Vagina (tissue), 2 donors: ENCODE measurements around the gene TF.

Experiments used
- CTCF ChIP-seq, 3 experiments: fragments of 450-650 bp in 2 of 3; fragments of 200-600 bp in 1 of 3; sonication (generic) in 1 of 3; IDR thresholded peaks; one replicate each; pipeline ENCODE4 v1.5.1; 2017 to 2019; ENCODE audit warnings: antibody characterized with exemption in 3 of 3, mild to moderate bottlenecking in 2 of 3, moderate library complexity in 2 of 3
- POLR2A ChIP-seq, 2 donors: fragments of 450-650 bp; IDR thresholded peaks; one replicate each; pipeline ENCODE4 v1.6.1; 2017; ENCODE audit warnings: antibody characterized with exemption in 2 of 2, mild to moderate bottlenecking in 2 of 2, moderate library complexity in 2 of 2
- POLR2AphosphoS5 ChIP-seq, 2 donors: sonication (generic); formaldehyde crosslinking; IDR thresholded peaks; one replicate each; pipeline ENCODE4 v1.9.0; 2017; ENCODE audit warnings: antibody characterized with exemption in 2 of 2, mild to moderate bottlenecking in 2 of 2, low read depth in 1 of 2; ENCODE audit not compliant: insufficient read depth in 1 of 2

GRCh38 chr3:133706033-133706432 is 40.2 kb upstream of the TF start:
- no peak for TF ChIP-seq CTCF (IDR thresholded peaks at IDR 0.05)
- TF ChIP-seq POLR2AphosphoS5 (IDR thresholded peaks at IDR 0.05; ENCODE audit: insufficient read depth in 1 of 2, low read depth in 1 of 2): no peak
- TF ChIP-seq POLR2A (IDR thresholded peaks at IDR 0.05): no peak
